DMS153 (cell line): ENCODE results near the gene CYP46A1.
"Not testable (repeated sequence)": the region's sequence is repeated elsewhere in the genome, so short reads cannot be mapped to it uniquely, and the experiment has no call there.

ENCODE experiments used
- DNase-seq: peaks from one replicate; lab custom pipeline; 2025; lab: John Stamatoyannopoulos, UW

CYP46A1 gene

DNA sequence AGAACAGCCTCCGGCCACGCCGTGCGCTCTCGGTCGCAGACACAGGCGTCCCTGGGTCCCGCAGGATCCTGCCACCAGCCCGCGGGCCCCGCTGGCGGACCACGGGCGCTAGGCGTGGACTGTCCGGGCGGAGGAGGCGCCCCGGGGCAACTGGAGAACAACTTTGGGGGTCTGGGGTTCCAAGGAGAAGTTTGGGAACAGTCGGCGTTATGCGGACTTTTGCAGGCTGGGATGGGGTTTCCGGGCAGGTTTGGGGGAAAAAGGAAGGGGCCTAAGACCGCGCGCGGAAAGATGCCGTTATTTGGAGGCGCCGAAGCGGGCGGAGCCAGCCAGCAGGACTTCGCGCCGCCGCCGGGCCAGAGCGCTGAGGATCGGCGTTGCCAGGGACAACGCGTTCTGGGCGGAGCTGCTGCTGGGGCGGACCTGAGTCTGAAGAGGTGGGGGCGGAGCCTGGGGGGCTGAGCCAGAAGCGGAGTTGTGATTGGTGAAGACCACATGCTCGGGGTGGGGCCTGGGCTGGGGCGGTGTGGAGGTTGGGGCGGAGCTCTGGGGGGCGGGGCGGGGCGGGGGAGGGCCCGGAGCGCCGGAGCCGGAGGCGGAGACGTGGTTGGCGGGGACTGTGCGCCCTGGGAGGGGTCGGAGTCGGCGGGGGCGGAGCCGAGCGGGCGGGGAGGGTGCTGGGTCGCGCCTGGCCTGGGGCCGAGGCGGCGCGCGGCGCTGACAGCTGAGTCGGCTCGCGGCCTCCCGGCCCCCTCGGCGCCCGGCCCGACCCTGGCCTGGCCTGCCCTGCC, at the start of gene CYP46A1:
TSS of gene CYP46A1 (plus strand) at position 680 of the 791 bp plus-strand sequence. CDS start 120 bp downstream, outside the sequence.
- DNase-seq = peak; percentile 88

DNA sequence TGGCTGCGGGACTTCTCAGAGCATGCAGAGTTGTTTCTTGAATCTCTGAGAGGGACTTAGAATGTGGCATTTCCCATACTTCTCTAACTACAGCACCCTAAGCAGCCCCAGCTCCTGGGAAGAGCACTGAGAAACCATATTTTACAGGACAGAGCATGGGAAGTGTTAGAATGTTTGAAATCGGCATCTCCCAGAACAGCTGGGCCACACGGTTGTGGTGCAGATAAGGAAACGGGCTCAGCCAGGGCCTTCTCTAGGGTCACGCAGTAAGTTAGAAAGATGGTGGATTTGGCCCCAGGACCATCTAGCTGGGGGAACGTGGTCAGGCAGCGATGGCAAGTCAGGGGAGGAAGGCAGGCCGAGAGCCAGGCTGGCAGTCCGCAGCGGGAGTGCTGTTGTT, 49.7 kb upstream of the CYP46A1 start:
- DNase-seq = no peak

DNA sequence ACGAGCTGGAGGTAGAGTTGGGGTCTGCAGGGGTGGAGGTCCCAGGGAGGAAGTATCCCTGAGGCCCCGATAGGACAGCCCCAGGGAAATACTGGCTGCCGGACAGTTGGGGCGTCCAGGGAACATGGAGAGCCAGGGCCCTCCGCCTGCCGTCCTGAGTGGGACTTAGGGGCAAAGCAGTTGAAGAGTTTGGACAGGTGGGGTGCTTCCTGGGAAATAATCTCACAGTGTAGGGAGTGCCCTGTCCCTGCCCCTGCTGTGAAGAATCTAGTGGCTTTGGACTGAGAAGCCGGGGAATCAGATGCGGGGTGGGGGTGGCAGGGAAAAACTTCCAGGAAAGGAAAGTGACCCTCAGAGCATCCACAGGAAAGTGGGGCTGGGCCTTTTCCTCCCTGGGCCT, 49.0 kb upstream of the CYP46A1 start:
- DNase-seq = no peak

DNA sequence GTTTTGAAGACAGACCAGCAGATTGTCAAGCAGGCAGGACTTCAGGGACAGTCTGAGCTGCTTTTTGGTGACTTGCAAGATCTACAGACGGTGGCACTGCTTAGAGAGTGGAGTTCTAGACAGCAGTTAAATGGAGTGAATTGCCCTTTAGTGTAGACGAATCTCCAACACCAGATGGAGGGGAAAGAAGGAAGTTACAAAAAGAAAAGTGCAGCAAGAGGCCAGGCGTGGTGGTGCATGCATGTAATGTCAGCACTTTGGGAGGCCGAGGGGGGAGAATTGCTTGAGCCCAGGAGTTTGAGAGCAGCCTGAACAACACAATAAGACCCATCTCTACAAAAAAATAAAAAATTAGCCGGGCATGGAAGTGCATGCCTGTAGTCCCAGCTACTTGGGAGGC, 47.6 kb upstream of the CYP46A1 start:
- no peak for DNase-seq

DNA sequence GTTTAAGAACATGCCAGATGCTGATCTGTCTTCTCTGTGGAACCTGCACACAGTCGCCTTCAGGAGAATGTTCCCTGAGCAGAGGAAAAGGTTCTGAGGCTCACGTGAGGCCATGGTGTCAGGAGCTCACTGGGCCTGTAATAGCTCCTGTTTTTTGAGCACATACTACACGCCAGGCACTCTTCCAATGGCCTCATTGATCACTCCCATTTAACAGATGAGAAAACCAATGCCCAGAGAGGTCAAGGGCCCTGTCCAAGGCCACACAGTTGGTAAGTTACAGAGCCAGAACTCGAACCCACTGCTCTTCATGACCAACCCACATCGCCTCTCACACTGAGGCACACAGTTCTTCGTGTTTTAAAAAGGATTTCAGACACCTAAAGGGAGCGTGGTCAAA, 46.5 kb upstream of the CYP46A1 start:
- no peak for DNase-seq

DNA sequence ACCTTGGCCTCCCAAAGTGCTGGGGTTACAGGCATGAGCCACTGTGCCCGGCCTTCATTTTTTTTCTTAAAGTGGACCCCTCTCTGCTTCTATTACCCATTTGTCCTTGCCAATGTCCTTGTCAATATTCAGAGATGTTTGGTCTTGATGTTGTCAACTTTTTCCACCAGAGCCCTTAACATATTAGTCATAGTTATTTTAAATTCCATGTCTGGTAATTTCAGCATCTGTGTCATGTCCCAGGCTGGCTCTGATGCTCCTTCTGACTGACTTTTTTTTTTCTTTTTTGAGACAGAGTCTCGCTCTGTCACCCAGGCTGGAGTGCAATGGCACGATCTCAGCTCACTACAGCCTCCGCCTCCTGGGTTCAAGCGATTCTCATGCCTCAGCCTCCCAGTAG, 41.3 kb upstream of the CYP46A1 start:
- DNase-seq = not testable (repeated sequence)

DNA sequence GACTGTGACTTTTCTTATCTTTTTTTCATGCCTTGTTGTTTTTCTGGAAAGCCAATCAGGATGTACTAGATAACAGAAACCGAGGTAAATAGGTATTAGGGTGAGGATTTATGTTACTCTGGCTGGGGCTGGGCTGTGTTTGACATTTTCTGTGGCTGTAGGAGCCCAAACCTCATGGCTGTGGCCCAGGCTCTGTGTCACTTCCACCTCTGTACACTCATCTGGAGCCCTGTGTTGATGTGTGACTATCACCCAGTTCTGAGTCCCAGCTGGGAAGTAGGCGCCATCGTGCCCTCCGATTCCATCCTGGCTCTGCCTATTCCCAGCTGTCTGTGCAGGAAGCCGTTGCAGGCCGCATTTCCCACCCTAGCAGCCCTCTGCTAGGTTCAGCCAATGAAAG, 40.8 kb upstream of the CYP46A1 start:
- no peak for DNase-seq

DNA sequence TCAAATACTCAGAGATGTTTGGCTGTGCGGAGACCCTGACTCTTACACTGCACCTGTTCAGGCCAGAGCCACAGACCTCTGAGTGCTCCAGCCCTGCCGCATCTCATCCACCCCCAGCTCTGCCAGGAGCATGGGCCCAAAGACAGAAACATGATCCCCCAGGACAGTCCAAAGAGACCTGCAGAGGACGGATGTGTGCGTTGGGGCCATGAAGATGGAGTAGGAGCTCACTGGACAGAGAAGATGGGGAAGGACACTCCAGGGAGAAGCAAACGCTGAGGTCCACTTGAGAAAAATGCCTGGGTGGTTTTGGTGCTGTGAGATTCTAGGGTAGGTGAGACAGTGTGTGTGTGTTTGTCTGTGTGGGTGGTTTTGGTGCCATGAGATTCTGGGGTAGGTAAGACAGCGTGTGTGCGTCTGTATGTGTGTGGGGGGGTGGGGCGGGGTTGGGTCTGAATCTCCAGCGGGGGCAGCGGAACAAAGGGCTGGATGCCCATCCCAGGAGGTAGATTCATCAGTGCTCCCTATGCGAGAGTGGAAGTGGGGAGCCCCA, 40.0 kb upstream of the CYP46A1 start:
- no peak for DNase-seq

DNA sequence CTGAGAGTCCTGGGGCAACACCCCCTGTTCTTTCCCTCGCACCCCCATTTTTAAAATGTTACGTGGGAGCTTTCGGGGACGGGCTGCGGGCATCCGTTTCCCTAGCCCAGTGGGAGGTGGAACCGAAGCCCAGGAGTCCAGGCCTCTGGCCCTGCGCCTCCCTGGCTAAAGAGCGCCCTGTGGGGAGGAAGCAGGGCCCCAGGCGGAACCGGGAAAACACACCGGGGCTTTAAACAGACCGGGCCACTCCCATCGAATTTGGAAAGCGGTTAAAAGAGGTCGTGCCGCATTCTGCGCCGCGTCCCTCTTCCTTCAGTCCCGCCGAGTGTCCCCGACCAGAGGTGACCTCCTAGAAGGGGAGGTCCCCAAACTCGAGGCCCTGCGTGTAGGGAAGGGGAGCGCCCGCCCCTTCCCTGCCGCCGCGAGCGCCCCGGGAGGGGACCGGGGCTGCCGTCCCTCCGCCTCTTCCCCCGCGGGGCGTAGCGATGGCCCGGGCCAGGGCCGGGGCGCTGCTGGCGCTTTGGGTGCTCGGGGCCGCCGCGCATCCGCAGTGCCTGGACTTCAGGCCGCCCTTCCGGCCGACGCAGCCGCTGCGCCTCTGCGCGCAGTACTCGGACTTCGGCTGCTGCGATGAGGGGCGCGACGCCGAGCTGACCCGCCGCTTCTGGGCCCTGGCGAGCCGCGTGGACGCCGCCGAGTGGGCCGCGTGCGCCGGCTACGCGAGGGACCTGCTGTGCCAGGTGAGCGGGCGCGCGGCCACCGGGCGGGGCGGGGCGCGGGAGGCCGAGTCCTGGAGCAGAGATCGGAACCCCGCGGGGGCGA, 39.2 kb upstream of the CYP46A1 start, which contains the start of gene HHIPL1:
TSS of gene HHIPL1 (plus strand) at position 407 of the 822 bp plus-strand sequence. CDS start at position 486, 79 bp downstream.
- DNase-seq = no peak

DNA sequence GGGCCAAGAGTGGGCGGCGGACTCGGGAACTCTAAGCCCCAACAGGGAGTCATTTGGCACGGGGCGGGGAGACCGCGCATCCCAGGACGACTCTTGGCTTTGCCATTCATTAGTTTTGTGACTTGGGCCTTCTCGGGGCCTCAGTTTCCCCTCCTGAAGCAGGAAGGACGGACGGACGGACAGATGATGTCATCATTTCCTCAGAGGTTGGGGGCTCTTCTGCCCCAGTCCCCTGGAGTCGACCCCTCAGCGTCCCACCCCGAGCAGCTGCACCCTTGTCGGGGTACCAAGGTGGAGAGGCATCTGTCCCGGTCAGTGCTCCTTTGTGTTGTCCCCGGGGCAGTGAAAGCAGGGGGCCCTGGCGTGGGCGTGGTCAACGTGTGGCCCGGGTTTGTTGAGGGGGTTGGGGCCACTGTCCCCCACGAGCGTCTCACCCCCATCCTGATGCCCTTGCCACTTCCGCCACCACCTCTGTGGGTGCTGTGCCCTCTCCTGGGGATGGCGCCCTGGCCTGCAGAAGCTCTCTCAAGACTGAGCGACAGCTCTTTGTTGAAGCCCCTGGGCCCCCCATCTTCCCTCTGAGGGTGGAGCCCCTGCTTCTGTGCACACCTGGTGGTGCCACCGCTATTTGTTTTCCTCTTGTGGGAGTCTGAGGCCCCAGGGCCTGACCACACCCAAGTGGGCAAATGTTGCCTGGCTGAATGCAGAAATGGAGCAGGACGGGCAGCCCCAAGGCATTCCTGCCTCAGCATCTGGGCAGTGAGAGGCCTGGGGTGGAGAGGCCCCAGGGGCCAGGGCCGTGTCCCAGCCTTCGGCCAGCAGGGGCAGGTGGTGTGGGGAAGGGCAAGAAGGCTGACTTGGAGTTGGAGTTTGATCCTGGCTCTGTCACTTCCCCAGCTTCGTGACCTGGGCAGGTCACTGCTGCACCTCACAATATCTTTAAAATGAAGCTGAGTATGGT, 38.3 kb upstream of the CYP46A1 start:
- DNase-seq = no peak

DNA sequence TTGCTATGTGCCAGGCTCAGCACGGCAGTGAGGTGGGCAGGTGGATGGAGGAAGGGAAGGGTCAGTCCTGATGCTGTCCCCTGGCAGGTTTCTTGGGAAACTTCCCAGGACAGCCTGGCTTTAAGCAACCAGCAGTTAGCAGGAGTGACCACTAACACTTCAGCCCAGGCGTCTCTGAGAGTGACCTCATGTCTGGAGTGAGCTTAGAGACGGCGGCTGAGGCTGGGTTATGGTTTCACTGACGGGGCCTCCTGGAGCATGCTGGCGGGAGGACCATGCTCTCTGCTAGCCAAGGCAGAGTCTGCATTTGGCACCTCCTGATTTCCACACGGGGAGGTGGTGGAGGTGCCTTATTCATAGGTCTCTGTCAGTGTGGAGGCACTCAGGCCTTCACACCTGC, 36.7 kb upstream of the CYP46A1 start:
- no peak for DNase-seq

DNA sequence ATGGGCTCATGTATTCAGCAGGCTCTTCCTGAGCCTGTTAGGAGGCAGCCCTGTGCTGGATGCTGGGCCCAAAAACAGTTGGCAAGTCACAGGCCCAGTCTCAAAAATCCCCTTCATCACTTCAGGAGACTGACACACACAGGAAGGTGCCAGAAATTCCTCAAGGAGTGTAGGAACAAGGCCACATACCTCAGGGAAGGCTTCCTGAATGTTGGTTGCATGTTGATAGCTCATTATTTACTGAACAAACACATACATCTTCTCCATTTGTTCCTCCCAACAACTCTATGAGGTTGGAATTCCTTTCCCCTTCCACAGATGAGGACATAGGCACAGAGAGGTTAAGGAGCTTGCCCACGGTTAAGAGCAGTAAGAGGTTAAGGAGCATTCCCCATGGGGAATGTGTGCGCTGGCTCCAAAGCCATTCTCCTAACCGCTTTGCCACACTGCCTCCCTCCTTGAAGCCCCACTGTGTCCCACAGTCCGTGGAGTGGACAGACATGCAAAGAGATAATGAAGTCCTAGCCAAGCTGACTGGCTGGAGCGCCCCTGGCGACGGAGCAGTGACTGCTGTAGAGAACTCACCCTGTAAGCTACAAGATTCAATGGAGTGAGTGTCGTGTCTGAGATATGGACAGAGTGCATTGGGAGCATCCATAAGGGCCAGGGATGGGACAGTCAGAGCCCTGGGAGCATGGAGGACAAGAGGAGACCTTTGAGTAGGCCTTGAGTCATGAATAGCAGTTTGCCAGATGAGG, 35.9 kb upstream of the CYP46A1 start:
- no peak for DNase-seq

DNA sequence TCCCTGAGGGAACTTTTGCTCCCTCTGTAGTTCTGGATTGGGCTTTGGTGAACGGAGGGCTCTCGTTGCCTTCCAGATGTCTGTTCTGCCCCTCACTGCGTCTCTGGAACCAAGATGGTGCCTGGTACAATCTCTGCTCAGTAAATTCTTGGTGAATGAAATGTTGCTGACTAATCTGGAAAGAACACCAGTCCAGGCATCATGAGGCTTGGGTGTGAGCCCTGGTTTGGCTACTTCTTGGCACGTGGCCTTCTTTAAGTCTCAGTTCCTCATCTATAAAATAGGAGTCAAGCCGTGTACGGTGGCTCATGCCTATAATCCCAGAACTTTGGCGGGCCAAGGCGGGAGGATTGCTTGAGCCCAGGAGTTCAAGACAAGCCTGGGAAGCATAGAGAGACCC, 34.9 kb upstream of the CYP46A1 start:
- DNase-seq = no peak

DNA sequence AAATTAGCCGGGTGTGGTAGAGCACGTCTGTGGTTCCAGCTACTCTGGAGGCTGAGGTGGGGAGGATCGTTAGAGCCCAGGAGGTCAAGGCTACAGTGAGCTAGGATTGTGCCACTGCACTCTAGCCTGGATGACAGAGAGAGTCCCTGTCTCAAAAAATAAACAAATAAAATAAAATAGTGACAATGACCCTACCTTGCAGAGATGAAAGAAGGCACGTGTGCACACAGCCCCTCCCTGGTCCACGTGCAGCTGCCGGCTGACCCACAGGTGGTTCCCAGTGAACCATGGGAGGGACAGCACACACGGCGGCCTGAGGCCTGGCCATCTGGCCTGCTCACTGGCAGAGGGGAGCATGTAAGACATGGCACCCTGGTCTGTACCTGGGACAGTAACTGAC, 34.5 kb upstream of the CYP46A1 start:
- DNase-seq = no peak

DNA sequence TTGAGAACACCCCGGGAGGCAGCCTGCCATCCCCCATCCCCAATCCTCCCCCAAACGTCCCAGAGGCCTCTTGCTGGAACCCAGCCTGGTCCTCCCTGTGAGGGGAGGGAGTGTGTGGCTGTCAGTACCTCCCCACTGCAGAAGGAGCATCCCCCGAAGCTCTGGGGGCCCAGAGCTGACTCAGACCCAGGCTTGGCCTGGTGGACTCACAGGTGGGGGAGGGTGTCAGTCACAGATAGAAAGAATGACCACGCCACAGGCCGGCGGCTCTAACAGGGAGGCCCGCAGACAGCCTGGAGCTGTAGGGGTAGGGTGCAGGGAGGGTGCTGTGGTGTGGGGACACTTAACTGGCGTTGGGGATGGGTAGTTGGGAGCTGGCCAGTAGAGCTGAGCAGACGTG, 33.9 kb upstream of the CYP46A1 start:
- DNase-seq = no peak

DNA sequence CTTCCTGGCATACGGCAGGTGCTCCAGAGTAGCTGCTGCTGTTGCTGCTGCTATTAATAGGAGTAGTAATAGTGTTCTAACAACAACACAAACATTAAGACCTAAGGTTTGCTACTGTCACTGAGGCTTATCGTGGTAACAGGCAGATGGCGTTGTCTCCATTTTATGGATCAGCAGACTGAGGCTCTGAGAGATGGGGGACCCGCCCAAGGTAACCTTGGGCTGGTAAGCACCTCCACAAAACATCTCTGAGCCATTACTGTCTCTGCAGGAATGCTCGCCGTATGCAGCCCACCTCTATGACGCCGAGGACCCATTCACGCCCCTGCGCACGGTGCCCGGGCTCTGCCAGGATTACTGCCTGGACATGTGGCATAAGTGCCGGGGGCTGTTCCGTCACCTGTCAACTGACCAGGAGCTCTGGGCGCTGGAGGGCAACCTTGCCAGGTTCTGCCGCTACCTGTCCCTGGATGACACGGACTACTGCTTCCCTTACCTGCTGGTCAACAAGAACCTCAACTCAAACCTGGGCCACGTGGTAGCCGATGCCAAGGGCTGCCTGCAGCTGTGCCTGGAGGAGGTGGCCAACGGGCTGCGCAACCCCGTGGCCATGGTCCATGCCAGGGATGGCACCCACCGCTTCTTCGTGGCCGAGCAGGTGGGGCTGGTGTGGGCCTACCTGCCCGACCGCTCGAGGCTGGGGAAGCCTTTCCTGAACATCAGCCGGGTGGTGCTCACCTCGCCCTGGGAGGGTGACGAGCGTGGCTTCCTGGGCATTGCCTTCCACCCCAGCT, 31.9 kb upstream of the CYP46A1 start:
- no peak for DNase-seq

DNA sequence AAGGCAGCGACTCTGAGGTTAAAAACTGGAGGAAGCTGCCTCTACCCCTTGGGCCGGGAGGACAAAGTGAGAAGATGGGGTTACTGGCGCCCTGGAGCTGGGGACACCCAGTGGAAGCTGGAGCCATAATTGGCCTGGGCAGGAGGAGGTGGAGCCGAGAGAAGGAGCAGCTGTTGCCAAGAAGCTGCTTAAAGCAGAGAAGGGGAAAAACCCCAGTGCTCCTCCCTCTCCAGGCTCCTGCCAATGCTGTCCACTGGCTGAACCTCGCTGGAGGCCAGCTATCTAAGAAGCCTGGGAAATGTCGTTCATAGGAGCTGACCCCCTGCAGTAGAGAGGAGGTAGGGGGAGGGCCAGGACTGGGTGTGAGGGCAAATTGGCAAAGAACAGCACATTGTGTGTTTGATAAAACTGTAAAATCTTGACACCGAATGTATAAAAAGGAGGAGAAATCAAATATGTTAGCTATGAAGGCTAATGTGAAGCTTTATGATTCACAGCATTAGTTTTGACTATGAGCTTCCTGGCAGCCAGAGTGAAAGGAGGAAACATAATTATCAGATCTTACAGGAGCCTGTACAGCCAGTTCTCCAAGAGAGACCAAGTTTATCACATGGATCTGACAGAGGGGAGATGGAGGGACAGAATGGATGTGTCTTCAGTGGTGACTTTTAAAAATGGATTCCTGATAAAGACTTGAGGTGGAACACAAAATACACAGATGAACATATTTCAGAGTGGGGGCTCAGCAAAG, 29.7 kb upstream of the CYP46A1 start:
- no peak for DNase-seq

DNA sequence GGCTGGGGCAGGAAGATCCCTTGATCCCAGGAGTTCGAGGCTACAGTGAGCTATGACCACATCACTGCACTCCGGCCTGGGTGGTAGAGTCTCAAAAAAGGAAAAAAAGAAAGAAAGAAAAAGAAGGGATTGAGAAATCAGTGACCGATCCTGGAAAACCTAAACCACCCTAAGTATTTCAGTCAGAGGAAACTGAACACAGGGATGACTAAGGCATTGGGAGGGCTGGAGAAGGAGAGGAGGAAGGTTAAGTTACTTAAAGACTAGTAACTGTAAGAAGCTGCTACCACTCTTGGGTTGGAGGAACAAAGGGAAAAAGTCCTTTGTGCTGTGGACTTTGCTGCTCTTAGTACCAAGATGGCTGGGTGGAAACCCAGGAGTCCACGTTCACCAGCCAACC, 28.6 kb upstream of the CYP46A1 start:
- DNase-seq = no peak

DNA sequence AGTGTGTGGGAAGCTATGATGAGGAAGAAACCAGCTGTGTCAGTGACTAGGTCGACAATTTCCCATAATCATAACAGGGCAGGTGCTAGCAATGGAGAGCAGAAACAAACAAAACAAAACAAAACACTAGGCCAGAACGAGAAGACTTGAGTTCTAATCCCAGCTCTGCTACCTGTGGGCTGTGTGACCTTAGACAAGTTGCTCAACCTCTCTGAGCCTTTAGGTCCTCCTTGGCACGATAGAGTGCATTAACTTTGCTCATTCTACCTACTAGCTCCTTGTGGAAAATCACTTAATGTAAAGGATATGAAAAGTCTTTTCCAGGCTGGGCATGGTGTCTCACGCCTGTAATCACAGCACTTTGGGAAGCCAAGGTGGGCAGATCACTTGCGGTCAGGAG, 27.9 kb upstream of the CYP46A1 start:
- no peak for DNase-seq
